ENCODE data around the gene C12orf42. TPM values are rescaled to one million over a fixed set of nuclear protein-coding genes. Genes with fewer than 3 reads are reported as not detected.

Gene C12orf42
- total RNA-seq, 3 donors from 2014 or later (not counting 1 experiment from before 2014, with no cell fraction given): 1.3 to 1.7 (median 1.6) TPM

- Histone ChIP-seq H3K4me3 (ENCODE audit: low read length) (no peak overlapping the region), H3K36me3 (ENCODE audit: control insufficient read depth, insufficient read depth, low read length) (no peaks in the 10 kb centered on the region), H3K4me1 (ENCODE audit: control insufficient read depth, insufficient read depth, low read length) (no peaks in the 10 kb centered on the region), H3K9me3 (ENCODE audit: control insufficient read depth, insufficient read depth, low read length) (no peaks in the 10 kb centered on the region), H3K27me3 (ENCODE audit: control insufficient read depth, insufficient read depth, low read length) (no peaks in the 10 kb centered on the region), H3K27ac (ENCODE audit: low read length) (no peak overlapping the region)
- H3K27me3 Mint-ChIP-seq (ENCODE audit: low read depth in 2 of 2): no peaks in the 10 kb centered on the region
- H3K4me3 Mint-ChIP-seq: no peak overlapping the region
- intact Hi-C loops (cut with micrococcal nuclease): no loop called here
- ATAC-seq (no peak), DNase-seq (no peak)
- 100% methylated on average over 1 of the region's 1 CpG for WGBS (ENCODE audit: insufficient coverage)
- no peaks in the 10 kb centered on the region for H3K4me1 Mint-ChIP-seq
- H3K27ac Mint-ChIP-seq: no peak overlapping the region
- H3K9me3 Mint-ChIP-seq: peaks cover 0 to 2% of the 10 kb centered on the region in 2 donors
- no peaks in the 10 kb centered on the region for H3K36me3 Mint-ChIP-seq
- no peak for TF ChIP-seq CTCF (IDR thresholded peaks at IDR 0.05)
Measured at GRCh38 chr12:103272949-103273348, 222.8 kb downstream of the C12orf42 start.

GRCh38 chr12:103269946-103270345, 225.8 kb downstream of the C12orf42 start:
- no peak for DNase-seq
- Mint-ChIP-seq H3K4me1 (no peaks in the 10 kb centered on the region), H3K36me3 (no peaks in the 10 kb centered on the region), H3K4me3 (no peak overlapping the region), H3K27me3 (ENCODE audit: low read depth in 2 of 2) (no peaks in the 10 kb centered on the region), H3K27ac (no peak overlapping the region), H3K9me3 (peaks cover 2 to 5% of the 10 kb centered on the region in 2 donors)
- no peak overlapping the region for H3K4me3 ChIP-seq (ENCODE audit: low read length)
- no peak overlapping the region for H3K27ac ChIP-seq (ENCODE audit: low read length)
- no peaks in the 10 kb centered on the region for H3K9me3 ChIP-seq (ENCODE audit: control insufficient read depth, insufficient read depth, low read length)
- no peaks in the 10 kb centered on the region for H3K4me1 ChIP-seq (ENCODE audit: control insufficient read depth, insufficient read depth, low read length)
- intact Hi-C loops (cut with micrococcal nuclease): no loop called here
- no peaks in the 10 kb centered on the region for H3K36me3 ChIP-seq (ENCODE audit: control insufficient read depth, insufficient read depth, low read length)
- no peak for ATAC-seq
- no peak for TF ChIP-seq CTCF (IDR thresholded peaks at IDR 0.05)
- H3K27me3 ChIP-seq (ENCODE audit: control insufficient read depth, insufficient read depth, low read length): no peaks in the 10 kb centered on the region

- H3K4me1 Mint-ChIP-seq: no peaks in the 10 kb centered on the region
- TF ChIP-seq CTCF (IDR thresholded peaks at IDR 0.05): no peak
- H3K36me3 ChIP-seq (ENCODE audit: control insufficient read depth, insufficient read depth, low read length): no peaks in the 10 kb centered on the region
- peak in 1 of 2 donors; percentile 56 for DNase-seq
- no peaks in the 10 kb centered on the region for H3K27me3 ChIP-seq (ENCODE audit: control insufficient read depth, insufficient read depth, low read length)
- H3K4me3 Mint-ChIP-seq: no peak overlapping the region
- WGBS (ENCODE audit: insufficient coverage): 44% methylated on average over 5 of the region's 5 CpGs
- no peak overlapping the region for H3K27ac Mint-ChIP-seq
- H3K4me1 ChIP-seq (ENCODE audit: control insufficient read depth, insufficient read depth, low read length): no peaks in the 10 kb centered on the region
- no peaks in the 10 kb centered on the region for H3K27me3 Mint-ChIP-seq (ENCODE audit: low read depth in 2 of 2)
- H3K27ac ChIP-seq (ENCODE audit: low read length): no peak overlapping the region
- ATAC-seq: no peak
- H3K9me3 Mint-ChIP-seq: peaks cover 3 to 5% of the 10 kb centered on the region in 2 donors
- H3K4me3 ChIP-seq (ENCODE audit: low read length): no peak overlapping the region
- intact Hi-C loops (cut with micrococcal nuclease): no loop called here
- H3K9me3 ChIP-seq (ENCODE audit: control insufficient read depth, insufficient read depth, low read length): no peaks in the 10 kb centered on the region
- H3K36me3 Mint-ChIP-seq: no peaks in the 10 kb centered on the region
Measured at GRCh38 chr12:103268831-103269514, 226.8 kb downstream of the C12orf42 start.

GRCh38 chr12:103257763-103258162, 238.0 kb downstream of the C12orf42 start:
- H3K36me3 Mint-ChIP-seq: no peaks in the 10 kb centered on the region
- intact Hi-C loops (cut with micrococcal nuclease): no loop called here
- no peak for TF ChIP-seq CTCF (IDR thresholded peaks at IDR 0.05)
- Histone ChIP-seq H3K36me3 (ENCODE audit: control insufficient read depth, insufficient read depth, low read length) (no peaks in the 10 kb centered on the region), H3K27me3 (ENCODE audit: control insufficient read depth, insufficient read depth, low read length) (no peaks in the 10 kb centered on the region), H3K4me1 (ENCODE audit: control insufficient read depth, insufficient read depth, low read length) (no peaks in the 10 kb centered on the region), H3K4me3 (ENCODE audit: low read length) (no peak overlapping the region), H3K9me3 (ENCODE audit: control insufficient read depth, insufficient read depth, low read length) (no peaks in the 10 kb centered on the region), H3K27ac (ENCODE audit: low read length) (no peak overlapping the region)
- no peak overlapping the region for H3K27ac Mint-ChIP-seq
- no CpG with 5 or more reads among the region's 2 CpGs for WGBS (ENCODE audit: insufficient coverage)
- ATAC-seq (no peak), DNase-seq (no peak)
- H3K4me3 Mint-ChIP-seq: no peak overlapping the region
- no peaks in the 10 kb centered on the region for H3K27me3 Mint-ChIP-seq (ENCODE audit: low read depth in 2 of 2)
- no peaks in the 10 kb centered on the region for H3K4me1 Mint-ChIP-seq
- peaks cover 0 to 9% of the 10 kb centered on the region in 2 donors for H3K9me3 Mint-ChIP-seq
